ENCODE results near the gene ALK. TPM values are rescaled to one million over a fixed set of nuclear protein-coding genes. Genes with fewer than 3 reads are reported as not detected.
A peak's percentile ranks its signal among the peaks of the same experiment; 100 is the strongest.

The ALK gene
- total RNA-seq, 1 donor from 2014 or later = 0.41 TPM

DNA sequence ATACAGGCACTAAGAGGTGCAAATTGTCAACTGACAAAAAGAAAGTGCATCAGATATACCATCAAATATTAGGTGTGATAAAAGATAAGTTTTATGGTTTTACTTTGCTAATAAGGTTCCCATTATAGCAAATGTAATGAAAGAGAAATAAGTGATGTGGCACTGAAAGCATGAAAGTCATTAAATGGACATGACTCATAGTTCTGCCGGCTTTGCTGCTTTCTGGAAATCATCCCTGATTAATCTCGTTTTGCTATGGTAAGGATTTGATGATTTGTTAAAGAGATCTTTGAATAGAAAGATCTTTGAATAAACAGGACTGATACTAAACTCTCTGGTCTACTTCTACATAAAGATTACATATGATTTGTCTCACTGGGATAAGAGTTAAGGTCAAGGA lies 733.5 kb downstream of the ALK start:
- no peak for DNase-seq

DNA sequence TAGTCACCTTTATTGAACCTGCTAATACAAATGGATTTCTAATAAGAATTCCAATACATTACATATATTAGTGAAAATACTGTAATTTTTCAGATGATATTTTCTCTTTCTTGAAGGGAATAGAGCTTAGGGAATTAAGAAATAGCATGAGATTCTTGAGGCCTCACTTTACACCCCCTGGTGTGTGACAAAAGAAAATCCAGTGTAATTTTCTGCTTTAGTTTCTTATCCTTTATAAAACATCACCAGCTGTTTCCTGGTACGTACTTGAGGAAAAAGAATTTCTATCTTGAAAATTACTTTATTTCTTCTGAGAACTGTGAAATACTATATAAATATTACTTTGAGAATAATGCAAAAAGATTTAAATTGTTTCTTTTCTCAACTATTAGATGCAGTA lies 734.6 kb downstream of the ALK start:
- DNase-seq = no peak

DNA sequence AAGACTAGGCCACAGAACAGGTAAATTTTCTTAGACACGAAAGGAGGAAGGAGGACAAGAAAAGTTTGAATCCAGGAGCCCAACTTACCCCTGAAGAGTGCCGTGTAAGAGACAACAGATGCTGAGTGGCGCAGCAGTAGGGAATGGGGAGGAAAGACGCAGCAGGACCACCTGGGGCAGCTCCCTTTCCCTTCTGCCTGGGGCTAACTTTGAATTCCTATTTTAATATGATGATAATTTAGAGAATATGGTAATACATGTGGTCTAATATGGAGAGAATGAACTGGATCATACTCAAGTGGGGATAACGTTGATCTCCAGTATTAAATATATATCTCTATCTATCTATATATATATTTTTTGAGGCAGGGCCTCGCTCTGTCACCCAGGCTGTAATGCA lies 736.9 kb downstream of the ALK start:
- DNase-seq = no peak

DNA sequence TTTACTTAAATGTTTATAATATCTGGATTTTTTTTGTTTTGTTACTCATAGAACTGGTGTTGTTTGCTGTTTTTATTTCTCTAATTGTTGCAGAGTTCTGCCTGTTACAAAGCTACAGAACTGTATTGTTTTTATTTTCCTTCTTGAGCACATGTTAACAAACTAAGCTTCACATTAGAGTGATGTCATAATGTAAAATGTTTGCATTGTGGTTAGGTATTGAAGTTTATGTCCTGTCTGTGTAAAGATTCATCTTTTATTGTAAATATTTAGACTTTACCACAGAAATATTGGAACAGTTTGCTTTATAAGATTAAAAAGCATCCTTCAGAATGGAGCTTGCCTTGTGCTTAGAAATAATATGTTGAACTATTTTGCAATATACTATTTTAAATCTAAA lies 738.5 kb downstream of the ALK start:
- no peak for DNase-seq

DNA sequence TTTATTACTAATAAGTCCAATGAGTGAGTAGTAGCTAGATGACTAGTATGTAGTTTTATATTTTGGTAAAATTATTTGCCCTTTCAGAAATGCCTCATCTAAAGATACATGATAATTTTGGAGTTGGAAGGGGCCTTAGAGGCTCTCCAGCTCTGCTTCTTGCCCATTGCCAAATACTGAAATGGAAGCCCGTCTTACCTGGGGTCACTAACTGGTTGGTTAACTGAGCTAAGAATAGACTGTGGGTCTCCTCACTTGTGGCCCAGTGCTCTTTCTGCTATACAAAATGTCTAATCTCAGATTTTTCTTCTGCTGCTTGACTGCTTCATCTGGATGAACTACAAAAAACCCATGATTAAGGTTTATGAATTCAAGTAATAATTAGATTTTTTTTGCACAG lies 739.1 kb downstream of the ALK start:
- DNase-seq = no peak

DNA sequence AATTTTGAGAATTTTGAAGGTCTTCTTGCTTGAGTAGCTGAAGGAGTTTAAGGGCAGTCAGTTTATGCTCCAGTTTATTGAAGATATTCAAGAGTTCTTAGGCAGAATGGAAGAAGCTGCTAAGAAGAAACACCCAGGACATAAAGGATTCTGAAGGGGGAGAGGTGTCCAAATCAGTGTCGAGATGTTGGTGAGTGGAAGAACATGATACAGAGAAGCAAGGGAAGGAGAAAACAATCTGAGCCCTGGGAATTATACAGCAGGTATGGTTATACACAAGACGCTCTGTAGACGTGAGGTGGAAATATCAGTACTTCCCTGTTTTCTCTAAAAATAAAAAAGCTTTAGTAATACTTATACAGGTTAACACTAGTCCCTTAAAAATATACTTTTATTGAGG lies 746.0 kb downstream of the ALK start:
- DNase-seq = no peak

DNA sequence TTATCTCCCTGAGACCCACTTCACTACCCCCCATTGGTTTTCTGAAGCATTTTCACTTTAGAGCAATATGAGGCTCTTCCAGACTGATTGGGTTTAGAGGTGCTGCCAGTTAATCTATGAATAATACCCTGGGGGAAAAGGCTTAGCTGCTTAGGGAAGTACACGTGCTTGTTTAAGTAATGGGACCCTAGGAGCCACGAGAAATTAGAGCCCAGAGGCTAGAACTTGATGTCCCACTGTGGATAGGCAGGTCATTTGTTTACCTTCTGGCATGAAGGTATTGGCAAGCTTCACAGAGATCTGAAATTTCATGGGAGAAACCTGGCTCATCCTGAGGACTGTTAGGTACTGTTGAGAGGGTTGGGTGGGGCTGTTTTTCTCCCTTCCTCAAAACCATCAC lies 746.4 kb downstream of the ALK start:
- no peak for DNase-seq

DNA sequence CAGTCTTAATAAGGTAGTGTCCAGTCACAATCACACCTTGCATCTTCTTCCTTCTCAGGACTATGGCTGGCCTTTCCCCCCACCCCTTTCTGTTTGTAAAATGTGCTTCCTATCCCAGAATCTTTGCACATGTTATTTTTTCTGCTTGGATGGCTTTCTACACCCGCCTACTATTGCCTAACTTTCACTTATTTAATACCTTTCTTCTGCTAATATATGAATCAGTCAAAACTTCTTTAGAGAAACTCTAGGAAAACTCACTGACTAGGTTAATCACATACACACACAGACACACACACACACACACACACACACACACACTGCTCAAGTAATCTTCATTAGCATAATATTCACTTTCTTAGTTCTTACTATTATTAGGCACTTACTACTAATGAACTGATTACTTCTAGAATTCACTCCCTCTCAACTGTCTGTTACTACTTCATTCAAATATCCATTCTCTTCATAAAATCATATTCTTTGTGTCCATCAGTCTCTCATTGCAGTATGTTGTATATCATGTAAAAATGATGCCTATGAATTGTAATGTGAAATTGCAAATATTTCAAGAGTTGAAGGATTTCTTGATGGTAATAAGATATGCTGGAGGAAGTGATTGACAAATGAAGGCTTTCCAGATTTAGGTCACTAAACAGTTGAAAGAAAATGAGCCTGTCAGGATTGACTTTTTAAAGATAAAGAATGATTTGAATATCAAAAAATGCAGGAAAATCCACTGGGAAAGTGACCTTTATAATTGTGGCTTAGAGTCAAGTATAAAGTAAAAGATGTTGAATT lies 754.9 kb downstream of the ALK start:
- DNase-seq = no peak

DNA sequence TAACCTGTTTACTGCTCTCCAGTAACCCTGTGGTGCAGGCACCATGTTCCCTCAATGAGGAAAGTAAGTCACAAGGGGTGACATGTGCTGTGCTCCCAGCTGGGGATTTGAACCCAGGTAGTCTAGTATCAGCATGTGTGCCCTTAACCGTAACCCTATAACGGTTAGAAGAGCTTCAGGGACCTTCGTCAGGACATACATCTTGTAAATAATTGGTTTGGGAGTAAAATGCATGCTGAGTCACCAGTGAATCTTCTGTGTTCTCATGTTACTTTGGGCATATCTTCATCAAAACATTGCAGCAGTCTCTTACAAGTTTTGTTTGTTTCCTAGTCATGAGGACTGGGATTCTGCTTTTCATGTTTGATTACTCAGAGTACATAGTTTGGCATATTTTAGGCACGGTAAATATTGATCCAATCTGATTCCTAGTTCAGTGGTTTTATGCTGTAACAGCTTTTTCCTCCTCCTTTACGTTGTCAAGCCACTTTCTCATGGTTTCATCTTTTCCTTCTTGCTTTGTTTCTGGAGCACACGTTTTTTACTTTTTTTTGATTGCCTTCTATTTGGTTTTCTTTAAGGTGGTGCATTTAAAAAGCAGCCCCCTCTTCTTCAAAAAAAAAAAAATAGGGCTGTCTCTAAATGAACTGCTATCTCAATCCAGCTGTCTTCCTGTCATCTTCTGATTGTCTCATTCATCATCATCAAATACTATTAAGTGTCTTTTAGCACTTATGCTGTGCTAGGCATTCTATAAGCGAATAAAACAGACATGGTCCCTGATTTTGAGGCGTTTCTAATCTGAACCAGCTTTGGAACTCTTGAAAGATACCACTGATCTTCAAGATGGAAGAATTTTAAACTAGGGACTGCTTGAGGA lies 755.8 kb downstream of the ALK start:
- DNase-seq = no peak

DNA sequence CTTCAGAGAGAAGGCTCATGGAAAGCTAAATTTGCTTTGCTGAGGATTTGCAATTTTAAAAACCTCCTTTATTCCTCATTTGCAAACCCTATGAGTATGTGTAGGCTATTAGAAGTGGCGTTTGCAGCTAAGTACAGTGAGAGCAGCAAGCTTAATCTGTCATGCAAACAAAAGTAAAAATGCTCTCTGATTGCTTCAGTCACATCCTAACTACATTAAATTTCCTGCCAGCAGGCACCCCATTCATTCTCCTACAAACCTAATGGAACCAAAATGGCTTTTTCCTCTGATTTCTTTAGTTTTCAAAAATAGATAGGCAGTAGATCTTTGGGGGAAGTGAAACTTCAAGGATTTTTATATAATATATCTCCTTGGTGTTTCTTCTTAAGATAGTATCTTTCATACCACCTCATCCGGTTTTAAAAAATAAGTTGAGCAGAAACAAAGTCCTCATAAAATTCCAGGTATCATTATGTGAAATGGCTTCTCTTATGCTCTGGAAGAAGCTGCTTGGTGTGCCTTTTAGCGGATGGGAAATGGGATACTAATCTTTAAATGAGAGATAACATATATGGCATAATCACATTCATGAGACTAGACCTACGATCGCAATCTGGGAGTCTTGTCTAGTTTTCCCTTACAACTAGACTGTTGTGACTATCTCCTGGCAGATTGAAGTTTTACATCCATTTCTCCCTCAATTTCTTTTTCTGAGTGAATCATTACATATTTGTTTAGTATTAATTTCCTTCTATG lies 757.1 kb downstream of the ALK start:
- no peak for DNase-seq

DNA sequence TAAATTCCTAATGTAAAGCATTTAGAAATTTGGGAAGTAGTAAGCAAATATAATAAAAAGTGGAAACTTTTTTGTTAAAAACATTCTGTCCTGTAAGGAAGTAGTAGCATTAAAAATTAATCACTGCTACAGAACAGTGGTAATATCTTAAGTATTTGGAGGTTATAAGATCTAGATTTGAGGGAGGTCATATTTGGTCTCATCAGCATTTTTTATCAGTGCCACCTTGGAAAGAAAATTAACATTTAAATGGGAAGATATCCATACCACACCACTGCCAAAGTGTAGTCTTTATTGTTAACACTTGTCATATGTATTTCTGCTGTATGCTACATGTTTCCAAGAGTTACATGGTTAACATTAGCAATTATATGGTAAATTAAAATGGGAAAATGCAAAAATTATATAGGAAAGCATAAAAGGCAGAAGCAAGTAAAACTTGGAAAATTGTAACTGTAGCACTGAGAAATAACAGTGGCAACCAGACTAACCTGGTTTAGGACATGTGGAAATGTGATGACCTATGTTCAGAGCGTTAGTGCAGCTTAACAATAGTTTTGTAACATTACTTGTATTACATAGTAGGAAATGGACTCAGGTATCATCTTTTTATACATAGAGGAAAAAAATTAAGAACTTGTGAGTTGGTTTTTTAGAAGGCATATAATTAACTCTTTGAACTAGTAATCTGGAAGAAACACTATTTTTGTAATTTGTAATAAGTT lies 759.0 kb downstream of the ALK start:
- no peak for DNase-seq

DNA sequence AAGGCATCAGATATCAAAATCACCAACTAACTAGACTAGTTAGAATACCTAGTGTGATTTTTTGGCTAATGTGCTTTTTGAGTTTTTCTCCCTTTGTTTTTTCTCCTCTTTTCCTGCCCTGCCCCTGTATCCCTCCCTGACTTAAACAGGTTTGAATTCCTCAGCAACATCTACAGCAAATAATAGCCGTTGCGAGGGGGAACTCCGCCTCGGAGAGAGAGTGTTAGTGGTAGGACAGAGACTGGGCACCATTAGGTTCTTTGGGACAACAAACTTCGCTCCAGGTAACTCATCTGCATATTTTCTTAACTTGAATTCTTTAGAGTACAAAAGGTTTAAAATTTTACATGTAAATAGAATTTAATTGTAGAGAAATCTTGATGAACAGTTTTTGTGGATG lies 761.2 kb downstream of the ALK start:
- no peak for DNase-seq

DNA sequence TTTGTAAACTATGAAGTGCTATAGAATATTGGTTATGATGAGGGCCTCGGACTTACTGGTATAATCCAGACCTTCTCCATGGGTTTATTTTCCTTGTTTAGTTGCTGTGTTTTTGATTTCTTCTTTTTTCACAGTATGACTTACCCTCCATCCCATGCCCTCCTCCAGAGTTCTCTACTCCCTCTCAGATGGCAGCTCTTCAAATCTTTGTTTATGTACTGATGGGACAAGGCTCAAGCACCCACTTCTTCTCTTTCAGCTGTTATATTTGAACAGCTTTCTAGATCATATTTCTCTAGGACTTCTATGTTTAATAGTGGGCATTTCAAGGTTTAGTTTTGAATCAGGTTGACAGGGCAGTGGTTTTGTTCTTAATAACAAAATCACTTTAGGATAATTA lies 762.3 kb downstream of the ALK start:
- DNase-seq = peak; percentile 41

DNA sequence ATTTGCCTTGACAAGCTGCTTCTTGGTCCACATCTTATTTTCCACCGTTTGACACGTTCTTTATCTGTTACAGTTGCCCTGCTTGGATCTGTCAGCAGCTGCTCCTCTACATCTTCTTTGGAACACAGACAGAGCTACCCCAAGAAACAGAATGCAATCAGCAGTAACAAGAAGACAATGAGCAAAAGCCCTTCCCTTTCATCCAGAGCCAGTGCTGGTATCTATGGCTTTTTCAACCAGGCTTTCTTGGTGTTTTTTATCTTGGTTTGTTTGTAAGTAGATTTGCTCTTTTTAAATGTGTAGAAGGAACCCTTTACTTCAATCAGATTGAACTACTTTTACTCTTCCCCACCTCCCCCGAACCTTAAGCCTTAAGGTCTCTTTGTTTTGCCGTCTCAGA lies 764.3 kb downstream of the ALK start:
- peak; percentile 9 for DNase-seq

DNA sequence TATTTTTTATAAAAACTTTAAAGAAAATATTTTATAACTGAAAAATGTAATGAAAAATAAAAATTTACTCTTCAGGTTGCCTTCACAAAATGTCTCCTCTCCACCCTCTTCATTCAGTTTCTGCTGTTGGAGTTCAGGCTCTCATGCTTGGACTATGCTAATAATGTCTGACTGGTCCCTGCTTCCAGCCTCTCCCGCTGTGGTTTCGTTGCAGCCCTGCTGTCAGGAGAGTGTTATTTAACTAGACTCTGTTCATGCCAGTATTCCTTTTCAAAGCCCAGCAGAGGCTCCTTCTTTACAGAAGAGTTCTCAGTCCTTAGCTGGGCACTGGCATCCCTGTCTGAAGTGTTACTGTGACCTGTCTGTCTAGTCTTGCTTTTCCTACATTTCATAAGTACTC lies 765.8 kb downstream of the ALK start:
- DNase-seq = peak; percentile 11

DNA sequence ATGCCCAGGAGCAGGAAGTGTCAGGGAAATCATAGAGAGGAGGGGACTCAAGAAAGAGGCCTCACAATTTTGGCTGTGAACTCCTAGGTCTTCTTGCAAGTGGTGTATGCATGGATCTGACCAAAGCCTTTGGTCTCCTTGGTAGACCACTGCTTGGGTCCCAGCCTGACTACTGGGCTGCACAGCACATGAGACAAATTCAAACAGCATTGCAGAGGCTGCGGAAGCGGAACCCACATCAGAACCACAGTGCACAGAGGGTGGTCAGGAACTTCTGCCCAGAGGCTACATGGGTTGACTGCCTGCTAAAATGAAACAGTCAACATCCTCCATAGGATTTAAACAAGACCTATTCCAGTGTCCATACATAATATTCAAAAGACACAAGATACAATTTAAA lies 766.8 kb downstream of the ALK start:
- no peak for DNase-seq

DNA sequence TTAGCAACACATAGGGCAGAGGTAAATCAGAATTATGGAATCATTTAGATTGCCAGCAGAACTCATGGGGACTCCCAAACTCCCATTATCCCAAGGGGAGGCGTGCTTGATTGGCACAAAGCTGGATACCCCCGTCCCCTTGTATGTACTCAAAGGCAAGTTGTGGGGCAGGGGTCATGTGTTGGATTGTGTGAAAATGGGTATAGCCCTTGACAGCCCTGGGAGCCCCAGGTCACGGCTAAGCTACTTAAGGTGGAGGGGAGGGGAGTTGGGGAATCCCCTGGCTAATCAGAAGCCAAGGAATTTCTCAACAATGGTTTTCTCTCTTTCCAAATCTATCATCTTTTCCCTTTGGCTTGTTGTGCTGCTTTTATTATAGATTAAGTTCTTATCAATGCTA lies 773.4 kb downstream of the ALK start:
- no peak for DNase-seq

DNA sequence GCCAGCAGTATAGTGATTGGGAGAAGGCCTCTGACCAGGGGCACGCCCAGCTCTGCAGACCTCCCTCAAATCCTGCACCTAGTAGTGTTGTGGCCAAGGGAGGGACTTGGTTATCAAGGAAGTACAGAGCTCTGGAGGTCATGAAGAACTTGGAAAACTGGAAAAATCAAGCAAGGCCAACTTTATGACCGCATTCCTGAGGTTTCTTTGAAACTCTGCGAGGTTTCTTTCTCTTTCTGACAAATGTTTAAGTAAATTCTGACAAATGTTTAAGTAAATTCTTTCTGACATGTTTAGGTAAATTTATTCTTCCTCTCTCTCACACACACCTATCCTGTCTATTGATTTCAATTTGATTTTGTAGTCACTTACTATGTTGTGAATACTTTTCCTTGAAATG lies 775.2 kb downstream of the ALK start:
- DNase-seq = no peak

DNA sequence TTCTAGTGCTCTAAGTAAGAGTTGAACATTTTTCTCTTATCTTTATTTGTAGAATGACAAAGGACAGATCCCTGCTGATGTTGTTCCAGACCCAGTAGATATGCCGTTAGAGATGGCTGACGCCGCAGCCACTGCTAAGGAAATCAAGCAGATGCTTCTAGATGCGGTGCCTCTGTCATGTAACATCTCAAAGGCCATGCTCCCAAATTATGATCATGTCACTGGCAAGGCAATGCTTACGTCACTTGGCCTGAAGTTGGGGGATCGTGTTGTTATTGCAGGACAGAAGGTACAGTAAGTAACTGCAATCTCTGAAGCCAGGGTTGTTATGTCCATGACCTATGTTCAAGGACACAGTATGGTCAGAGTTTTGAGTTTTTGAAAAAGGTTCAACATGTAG lies 777.7 kb downstream of the ALK start:
- no peak for DNase-seq

All from tongue (tissue), 2 donors.